HG03196 (cell line): ENCODE results near the gene C3orf49.
A peak's percentile ranks its signal among the peaks of the same experiment; 100 is the strongest.

ENCODE experiments used
- ATAC-seq: cut with Tn5 transposase; IDR thresholded peaks from one replicate; pipeline ENCODE4 v1.9.1; 2021; ENCODE audit not compliant: unreplicated experiment

The C3orf49 gene

GRCh38 chr3:63878394-63879060 lies 59.4 kb downstream of the C3orf49 start:
- ATAC-seq, result no peak

GRCh38 chr3:63880653-63881052 lies 61.6 kb downstream of the C3orf49 start:
- no peak for ATAC-seq

GRCh38 chr3:63886858-63887257 lies 67.8 kb downstream of the C3orf49 start:
- ATAC-seq, result no peak

- no peak for ATAC-seq
Measured at GRCh38 chr3:63891518-63891917, 72.4 kb downstream of the C3orf49 start.

GRCh38 chr3:63892773-63893352 lies 73.8 kb downstream of the C3orf49 start:
- no peak for ATAC-seq

- ATAC-seq, result no peak
Measured at GRCh38 chr3:63895422-63896189, 76.5 kb downstream of the C3orf49 start.

- peak; percentile 50 for ATAC-seq
Measured at GRCh38 chr3:63896332-63897030, 77.4 kb downstream of the C3orf49 start.
